Body of pancreas (tissue), 4 donors: ENCODE measurements around the gene ADAM15.

Experiments used
- POLR2A ChIP-seq, 3 donors: fragments of 450-650 bp; IDR thresholded peaks; one replicate each; pipeline ENCODE4 v1.6.1; 2016; ENCODE audit warnings: antibody characterized with exemption in 3 of 3, mild to moderate bottlenecking in 2 of 3
- TF ChIP-seq, protein P1 (sequence below), 7 experiments: fragments of 450-650 bp in 4 of 7; fragments of 200-600 bp in 3 of 7; sonication (generic) in 3 of 7; IDR thresholded peaks; one replicate each; pipeline ENCODE4 v1.5.1; 2016 to 2019; ENCODE audit warnings: antibody characterized with exemption in 7 of 7

DNA sequence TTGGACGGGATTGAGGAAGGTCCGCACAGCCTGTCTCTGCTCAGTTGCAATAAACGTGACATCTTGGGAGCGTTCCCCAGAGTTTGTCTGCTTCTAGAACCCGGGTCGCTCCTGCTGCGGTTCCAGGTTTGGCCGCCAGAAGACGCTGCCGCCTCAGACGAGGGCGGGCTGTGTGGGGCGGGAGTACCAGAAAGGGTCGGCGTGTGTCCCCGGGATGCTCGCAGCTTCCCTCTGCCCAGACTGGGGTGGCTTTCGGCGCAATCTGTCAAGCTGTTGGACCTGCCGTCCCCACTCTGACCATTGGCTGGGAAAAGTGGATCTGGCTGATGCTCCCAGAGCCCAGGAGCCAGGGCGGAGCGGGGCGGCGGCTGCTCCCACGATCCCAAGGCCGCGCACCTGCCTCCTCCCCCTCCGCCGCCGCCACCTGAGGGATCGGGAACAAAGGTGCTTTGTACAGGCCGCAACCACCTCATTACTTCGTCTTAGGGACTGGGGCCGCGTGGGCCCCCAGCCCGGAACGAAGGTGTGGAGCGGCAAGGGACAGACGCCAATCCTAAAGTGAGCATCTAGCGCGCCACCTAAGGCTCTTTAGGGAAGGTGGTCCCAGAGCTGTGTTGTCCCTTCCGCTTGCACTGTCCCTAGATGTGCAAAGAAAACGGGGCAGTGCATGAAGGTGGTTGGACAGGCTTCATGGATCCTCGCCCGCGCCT, 11.7 kb downstream of the ADAM15 start:
- TF ChIP-seq, protein P1, sequence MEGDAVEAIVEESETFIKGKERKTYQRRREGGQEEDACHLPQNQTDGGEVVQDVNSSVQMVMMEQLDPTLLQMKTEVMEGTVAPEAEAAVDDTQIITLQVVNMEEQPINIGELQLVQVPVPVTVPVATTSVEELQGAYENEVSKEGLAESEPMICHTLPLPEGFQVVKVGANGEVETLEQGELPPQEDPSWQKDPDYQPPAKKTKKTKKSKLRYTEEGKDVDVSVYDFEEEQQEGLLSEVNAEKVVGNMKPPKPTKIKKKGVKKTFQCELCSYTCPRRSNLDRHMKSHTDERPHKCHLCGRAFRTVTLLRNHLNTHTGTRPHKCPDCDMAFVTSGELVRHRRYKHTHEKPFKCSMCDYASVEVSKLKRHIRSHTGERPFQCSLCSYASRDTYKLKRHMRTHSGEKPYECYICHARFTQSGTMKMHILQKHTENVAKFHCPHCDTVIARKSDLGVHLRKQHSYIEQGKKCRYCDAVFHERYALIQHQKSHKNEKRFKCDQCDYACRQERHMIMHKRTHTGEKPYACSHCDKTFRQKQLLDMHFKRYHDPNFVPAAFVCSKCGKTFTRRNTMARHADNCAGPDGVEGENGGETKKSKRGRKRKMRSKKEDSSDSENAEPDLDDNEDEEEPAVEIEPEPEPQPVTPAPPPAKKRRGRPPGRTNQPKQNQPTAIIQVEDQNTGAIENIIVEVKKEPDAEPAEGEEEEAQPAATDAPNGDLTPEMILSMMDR (IDR thresholded peaks at IDR 0.05), result peak; percentile 36 to 81 (median 71)
- TF ChIP-seq POLR2A (IDR thresholded peaks at IDR 0.05), result no peak
